HepG2 (cell line): ENCODE results near the gene ITIH2. TPM values are rescaled to one million over a fixed set of nuclear protein-coding genes. Genes with fewer than 3 reads are reported as not detected.

ENCODE experiments used
- ATAC-seq: fragments of 200-7000 bp; cut with Tn5 transposase; 3 replicates; pipeline ENCODE4 v1.9.1; 2020; ENCODE audit warnings: mild to moderate bottlenecking, moderate library complexity
- BruUV-seq: library from RNA; stranded (reverse); fragments of 400-500 nt; replicated peaks from 2 replicates; lab custom pipeline; 2021; lab: Mats Ljungman, UMichigan
- CTCF ChIA-PET: fragments of 300-600 bp; formaldehyde crosslinking; extraction: SDS; loops from one replicate; lab custom pipeline; 2021; ENCODE audit warnings: low total read pairs, inconsistent platforms, low intra/inter-chr PET ratio; lab: Yijun Ruan, JAX
- POLR2A ChIA-PET: fragments of 350-600 bp; sonication (Branson Sonifier 250); formaldehyde crosslinking; loops from one replicate; lab custom pipeline; 2020; ENCODE audit warnings: antibody characterized with exemption, inconsistent platforms; lab: Yijun Ruan, JAX
- DNase-seq: peaks from one replicate; pipeline ENCODE4 v3.0.0-alpha.2; 2015; ENCODE audit warnings: low spot score
- FAIRE-seq: peaks from 3 replicates; lab custom pipeline; 2011; peaks lifted over from hg19 to GRCh38; lab: Jason Lieb, UNC
- H2AFZ ChIP-seq: one replicate; pipeline ENCODE4 v1.6.1; 2011; ENCODE audit warnings: low read length, inconsistent platforms
- H3K27ac ChIP-seq: fragments of 300-600 bp; 3 replicates; pipeline ENCODE4 v1.8.0; 2011; ENCODE audit warnings: mixed run types, mild to moderate bottlenecking, mixed read lengths, low read length, inconsistent platforms; ENCODE audit not compliant: insufficient read depth; ENCODE audit errors: extremely low read length
- H3K27me3 ChIP-seq, 2 experiments: fragments of 200-600 bp in 1 of 2; 2 replicates in 1 of 2; 3 replicates in 1 of 2; pipeline versions ENCODE4 v1.6.0 to v1.8.0; 2011; ENCODE audit warnings: low read length in 2 of 2, mild to moderate bottlenecking in 2 of 2, moderate library complexity in 2 of 2, inconsistent platforms in 1 of 2; ENCODE audit not compliant: insufficient read depth in 2 of 2, control insufficient read depth in 1 of 2
- H3K36me3 ChIP-seq, 2 experiments: fragments of 200-600 bp in 1 of 2; replicated peaks in 1 of 2; 2 replicates in 1 of 2; 3 replicates in 1 of 2; pipeline versions ENCODE4 v1.5.1 to v1.8.0; 2011; ENCODE audit warnings: low read length in 2 of 2, inconsistent platforms in 1 of 2; ENCODE audit not compliant: insufficient read depth in 2 of 2, control insufficient read depth in 1 of 2
- H3K4me1 ChIP-seq: 2 replicates; pipeline ENCODE4 v1.5.1; 2012; ENCODE audit warnings: low read length, inconsistent platforms; ENCODE audit not compliant: insufficient read depth
- H3K4me2 ChIP-seq: 2 replicates; pipeline ENCODE4 v1.6.0; 2011; ENCODE audit warnings: low read depth, low read length, inconsistent platforms
- H3K4me3 ChIP-seq, 3 experiments: fragments of 200-600 bp in 1 of 3; sonication (generic), shearing (Covaris generic) in 1 of 3; replicated peaks in 1 of 3; 2 replicates each; pipeline ENCODE4 v1.5.1; 2011 to 2016; ENCODE audit warnings: low read length in 3 of 3, inconsistent platforms in 2 of 3, low read depth in 2 of 3, mild to moderate bottlenecking in 2 of 3, control low read depth in 1 of 3, mixed read lengths in 1 of 3; ENCODE audit not compliant: insufficient read depth in 1 of 3
- H3K79me2 ChIP-seq: one replicate; pipeline ENCODE4 v1.6.1; 2011; ENCODE audit warnings: low read length, inconsistent platforms; ENCODE audit not compliant: insufficient read depth
- H3K9ac ChIP-seq: 2 replicates; pipeline ENCODE4 v1.6.0; 2011; ENCODE audit warnings: mild to moderate bottlenecking, low read depth, low read length, inconsistent platforms; ENCODE audit not compliant: insufficient read depth
- H3K9me3 ChIP-seq: 2 replicates; pipeline ENCODE4 v1.5.1; 2012; ENCODE audit warnings: mild to moderate bottlenecking, low read length
- H4K20me1 ChIP-seq: 2 replicates; pipeline ENCODE4 v1.6.0; 2011; ENCODE audit warnings: inconsistent platforms, mild to moderate bottlenecking, low read length, moderate library complexity; ENCODE audit not compliant: insufficient read depth
- FOSL2 ChIP-seq: sonication (generic); formaldehyde crosslinking; IDR thresholded peaks from 2 replicates; pipeline ENCODE4 v1.4.0; 2020; ENCODE audit warnings: missing genetic modification reagents
- LCORL ChIP-seq, 2 experiments: fragments of 450-650 bp in 1 of 2; sonication (generic) in 1 of 2; formaldehyde crosslinking in 1 of 2; IDR thresholded peaks; 2 replicates each; pipeline versions ENCODE4 v1.5.0 to v1.6.1; 2017 to 2020; ENCODE audit warnings: antibody characterized with exemption in 1 of 2, missing genetic modification reagents in 1 of 2
- WGBS: methylation state at CpG from one replicate; pipeline ENCODE4 v1.1.6; 2017; ENCODE audit warnings: low lambda C conversion rate; 5-methylcytosine and 5-hydroxymethylcytosine counted together
- in situ Hi-C: cut with HindIII; loops from 2 replicates; pipeline ENCODE4 v1.10.0; 2017; ENCODE audit warnings: low pct_unique_long_range_greater_than_20kb; ENCODE audit not compliant: extremely low pct_ligation_motif_present
- intact Hi-C: fragments of 100-400 bp; cut with micrococcal nuclease; formaldehyde crosslinking; loops from one replicate; pipeline ENCODE4 v1.10.0; 2022; ENCODE audit not compliant: unreplicated experiment
- polyA plus RNA-seq, 8 experiments: library from polyadenylated mRNA; depleted of rRNA in 3 of 8; stranded (reverse) in 7 of 8; unstranded in 1 of 8; fragments of >200 nt; fragmentation: Illumina TruSeq in 4 of 8; extraction: Trizol in 4 of 8; gene quantifications; 2 replicates each; pipeline versions ENCODE4 v1.2.1 to v1.2.3, GENCODE V29; 2011 to 2016; ENCODE audit warnings: low read depth in 4 of 8, missing spikeins in 1 of 8, mixed read lengths in 1 of 8; ENCODE audit not compliant: insufficient read depth in 1 of 8
- total RNA-seq, 5 experiments: library from RNA; depleted of rRNA; stranded (reverse); fragments of >200 nt; fragmentation: Illumina TruSeq; extraction: Trizol; gene quantifications; 2 replicates each; pipeline ENCODE4 v1.2.3, GENCODE V29; 2016; ENCODE audit warnings: low read depth in 1 of 5
- TF ChIP-seq, protein P1 (sequence below): IDR thresholded peaks from 2 replicates; pipeline ENCODE4 v1.6.1; 2012; ENCODE audit warnings: low read length, improper control_type of control experiment

Gene ITIH2
- total and polyA plus RNA-seq, 2 of the 13 experiments (the other 11 are each of a cell fraction or from before 2014, with no cell fraction given), result 1,197 to 1,427 TPM

DNA sequence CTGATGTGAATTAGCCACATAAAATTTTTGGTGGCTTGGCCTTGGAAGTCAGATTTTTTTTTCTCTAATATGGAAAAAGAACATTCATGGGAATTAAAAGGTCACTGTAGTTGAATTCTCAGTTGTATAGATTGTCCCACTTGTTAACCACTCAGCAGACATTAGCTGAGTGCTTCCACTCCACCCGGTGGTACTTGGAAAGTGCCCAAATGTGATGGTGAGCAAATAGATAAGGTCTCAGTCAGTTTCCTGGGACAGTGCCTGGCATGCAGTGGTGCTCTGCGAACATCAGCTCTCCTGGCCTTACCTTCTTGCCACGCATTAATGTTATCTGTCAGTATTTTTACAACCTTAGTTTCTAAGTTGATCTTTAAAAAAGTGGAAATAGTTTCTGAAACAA lies 86.3 kb downstream of the ITIH2 start:
- Histone ChIP-seq H3K4me1 (peaks cover 72% of the 10 kb centered on the region), H3K9me3 (no peaks in the 10 kb centered on the region), H3K79me2 (peaks cover 96% of the 10 kb centered on the region), H3K9ac (peak overlapping the region; percentile 97), H4K20me1 (peaks cover 49% of the 10 kb centered on the region), H3K4me2 (peak overlapping the region; percentile 77), H3K4me3 (peak overlapping the region; percentile 72 to 99 (median 96)), H3K27ac (no peak overlapping the region), H2AFZ (no peak overlapping the region), H3K36me3 (peaks cover 1 to 8% of the 10 kb centered on the region in 2 experiments; a peak in 3 of 5 replicates), H3K27me3 (no peaks in the 10 kb centered on the region; a peak in 1 of 5 replicates)
- ATAC-seq (no peak), DNase-seq (peak; percentile 21), FAIRE-seq (no peak)
- intact Hi-C loops, result loop anchor here (2.0 to 10.0 kb wide), 2 partner anchors 29 to 1515 kb away; partner anchors contain the start of gene TAF3
- TF ChIP-seq, protein P1, sequence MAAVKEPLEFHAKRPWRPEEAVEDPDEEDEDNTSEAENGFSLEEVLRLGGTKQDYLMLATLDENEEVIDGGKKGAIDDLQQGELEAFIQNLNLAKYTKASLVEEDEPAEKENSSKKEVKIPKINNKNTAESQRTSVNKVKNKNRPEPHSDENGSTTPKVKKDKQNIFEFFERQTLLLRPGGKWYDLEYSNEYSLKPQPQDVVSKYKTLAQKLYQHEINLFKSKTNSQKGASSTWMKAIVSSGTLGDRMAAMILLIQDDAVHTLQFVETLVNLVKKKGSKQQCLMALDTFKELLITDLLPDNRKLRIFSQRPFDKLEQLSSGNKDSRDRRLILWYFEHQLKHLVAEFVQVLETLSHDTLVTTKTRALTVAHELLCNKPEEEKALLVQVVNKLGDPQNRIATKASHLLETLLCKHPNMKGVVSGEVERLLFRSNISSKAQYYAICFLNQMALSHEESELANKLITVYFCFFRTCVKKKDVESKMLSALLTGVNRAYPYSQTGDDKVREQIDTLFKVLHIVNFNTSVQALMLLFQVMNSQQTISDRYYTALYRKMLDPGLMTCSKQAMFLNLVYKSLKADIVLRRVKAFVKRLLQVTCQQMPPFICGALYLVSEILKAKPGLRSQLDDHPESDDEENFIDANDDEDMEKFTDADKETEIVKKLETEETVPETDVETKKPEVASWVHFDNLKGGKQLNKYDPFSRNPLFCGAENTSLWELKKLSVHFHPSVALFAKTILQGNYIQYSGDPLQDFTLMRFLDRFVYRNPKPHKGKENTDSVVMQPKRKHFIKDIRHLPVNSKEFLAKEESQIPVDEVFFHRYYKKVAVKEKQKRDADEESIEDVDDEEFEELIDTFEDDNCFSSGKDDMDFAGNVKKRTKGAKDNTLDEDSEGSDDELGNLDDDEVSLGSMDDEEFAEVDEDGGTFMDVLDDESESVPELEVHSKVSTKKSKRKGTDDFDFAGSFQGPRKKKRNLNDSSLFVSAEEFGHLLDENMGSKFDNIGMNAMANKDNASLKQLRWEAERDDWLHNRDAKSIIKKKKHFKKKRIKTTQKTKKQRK, result no peak
- 0 out of 2 replicates have a peak, but pooled peaks have one; percentile 7 for TF ChIP-seq FOSL2 (CRISPR knock-in tag)
- ChIA-PET POLR2A (interaction anchor here (1.1 to 3.5 kb wide), 5 partner anchors 10 to 89 kb away, joined by 3 to 56 read pairs (median 12); partner anchors contain the start of gene TAF3), CTCF (no interaction called here)
- in situ Hi-C loops, result no loop called here
- WGBS, result 25% methylated on average over 3 of the region's 3 CpGs
- BruUV-seq, result no TSS peak

DNA sequence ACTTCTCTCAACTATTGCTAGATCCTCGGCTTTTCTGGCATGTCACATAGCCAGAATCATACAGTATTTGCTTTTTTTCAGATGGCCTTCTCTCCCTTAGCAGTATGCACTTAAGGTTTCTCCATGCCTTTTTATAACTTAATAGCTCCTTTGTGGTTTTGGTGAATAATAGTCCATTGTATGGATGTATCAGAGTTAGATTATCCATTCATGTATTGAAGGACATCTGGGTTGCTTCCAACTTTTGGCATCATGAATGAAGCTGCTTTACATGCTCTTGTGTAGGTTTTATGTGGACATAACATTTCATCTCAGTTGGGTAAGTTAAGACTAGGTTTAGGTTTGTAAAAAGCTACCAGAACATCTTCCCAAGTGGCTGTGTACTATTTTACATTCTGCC lies 89.4 kb downstream of the ITIH2 start:
- Histone ChIP-seq H3K4me2 (no peak overlapping the region), H3K36me3 (peaks cover 6 to 13% of the 10 kb centered on the region in 2 experiments; a peak in 3 of 5 replicates), H3K9ac (no peak overlapping the region), H3K79me2 (peaks cover 90% of the 10 kb centered on the region), H3K4me1 (peaks cover 78% of the 10 kb centered on the region), H2AFZ (no peak overlapping the region), H3K27me3 (no peaks in the 10 kb centered on the region; a peak in 1 of 5 replicates), H3K9me3 (no peaks in the 10 kb centered on the region), H3K4me3 (no peak overlapping the region), H3K27ac (no peak overlapping the region), H4K20me1 (peaks cover 61% of the 10 kb centered on the region)
- no peak for FAIRE-seq
- ChIA-PET POLR2A (interaction anchor here (1.1 to 1.2 kb wide), 2 partner anchors 16 to 26 kb away, joined by 3 to 4 read pairs; partner anchors contain the start of gene TAF3), CTCF (no interaction called here)
- in situ Hi-C loops (no loop called here), intact Hi-C loops (loop anchor here (10.0 kb wide), 1 partner anchor 88 kb away; the partner anchor contains the start of gene ITIH2)
- TF ChIP-seq LCORL (IDR thresholded peaks at IDR 0.05), result no peak
- TF ChIP-seq LCORL (CRISPR knock-in tag; IDR thresholded peaks at IDR 0.05), result no peak
- BruUV-seq, result no TSS peak
- ATAC-seq, result no peak
- 90% methylated on average over 1 of the region's 1 CpG for WGBS
- DNase-seq, result peak; percentile 20
